Breast epithelium (tissue), 3 donors: Measurements from ENCODE around the gene PSD2.

Experiments used
- POLR2A ChIP-seq: fragments of 450-650 bp; IDR thresholded peaks from one replicate; pipeline ENCODE4 v1.6.1; 2016; ENCODE audit warnings: antibody characterized with exemption, mild to moderate bottlenecking, moderate library complexity
- TF ChIP-seq, protein P1 (sequence below), 3 donors: fragments of 450-650 bp; IDR thresholded peaks; one replicate each; pipeline ENCODE4 v1.5.1; 2016 to 2017; ENCODE audit warnings: antibody characterized with exemption in 3 of 3, mild to moderate bottlenecking in 3 of 3, moderate library complexity in 3 of 3

DNA sequence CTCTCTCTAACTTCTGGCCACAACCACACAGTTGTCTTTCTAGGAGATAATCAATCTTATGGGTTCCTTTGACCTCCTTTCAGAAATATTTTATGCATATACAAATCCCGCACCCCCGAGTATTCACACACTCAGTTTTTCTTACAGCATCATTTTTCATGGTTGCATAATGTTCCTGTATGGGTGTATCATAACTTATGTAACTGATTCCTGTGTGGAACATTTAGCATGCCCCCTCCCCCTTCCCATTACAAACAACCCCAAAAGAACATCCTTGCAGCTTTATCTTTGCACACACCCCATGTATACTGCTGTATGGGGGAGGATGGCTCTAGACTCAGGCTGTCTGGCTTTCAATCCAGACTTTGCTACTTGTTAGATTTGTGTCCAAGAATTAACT lies 93.8 kb downstream of the PSD2 start:
- TF ChIP-seq, protein P1, sequence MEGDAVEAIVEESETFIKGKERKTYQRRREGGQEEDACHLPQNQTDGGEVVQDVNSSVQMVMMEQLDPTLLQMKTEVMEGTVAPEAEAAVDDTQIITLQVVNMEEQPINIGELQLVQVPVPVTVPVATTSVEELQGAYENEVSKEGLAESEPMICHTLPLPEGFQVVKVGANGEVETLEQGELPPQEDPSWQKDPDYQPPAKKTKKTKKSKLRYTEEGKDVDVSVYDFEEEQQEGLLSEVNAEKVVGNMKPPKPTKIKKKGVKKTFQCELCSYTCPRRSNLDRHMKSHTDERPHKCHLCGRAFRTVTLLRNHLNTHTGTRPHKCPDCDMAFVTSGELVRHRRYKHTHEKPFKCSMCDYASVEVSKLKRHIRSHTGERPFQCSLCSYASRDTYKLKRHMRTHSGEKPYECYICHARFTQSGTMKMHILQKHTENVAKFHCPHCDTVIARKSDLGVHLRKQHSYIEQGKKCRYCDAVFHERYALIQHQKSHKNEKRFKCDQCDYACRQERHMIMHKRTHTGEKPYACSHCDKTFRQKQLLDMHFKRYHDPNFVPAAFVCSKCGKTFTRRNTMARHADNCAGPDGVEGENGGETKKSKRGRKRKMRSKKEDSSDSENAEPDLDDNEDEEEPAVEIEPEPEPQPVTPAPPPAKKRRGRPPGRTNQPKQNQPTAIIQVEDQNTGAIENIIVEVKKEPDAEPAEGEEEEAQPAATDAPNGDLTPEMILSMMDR (IDR thresholded peaks at IDR 0.05): no peak
- no peak for TF ChIP-seq POLR2A
